SU-DHL-6 (cell line): ENCODE measurements around the gene ZNF346.

Experiments used
- H2AFZ ChIP-seq: fragments of 200-600 bp; sonication (generic); 2 replicates; pipeline ENCODE4 v1.6.1; 2014; ENCODE audit warnings: low read depth, mild to moderate bottlenecking, moderate library complexity, mixed read lengths, antibody characterized with exemption, low read length; ENCODE audit not compliant: severe bottlenecking
- H3F3A ChIP-seq: fragments of 200-600 bp; shearing (Covaris generic); 2 replicates; pipeline ENCODE4 v1.6.0; 2016; ENCODE audit warnings: antibody characterized with exemption, mild to moderate bottlenecking; ENCODE audit not compliant: insufficient read depth
- H3K27ac ChIP-seq: fragments of 200-600 bp; sonication (generic); 2 replicates; pipeline ENCODE4 v1.5.1; 2016; ENCODE audit warnings: low read depth, mild to moderate bottlenecking, low read length, moderate library complexity, mixed read lengths
- H3K27me3 ChIP-seq: fragments of 200-600 bp; sonication (generic), shearing (Covaris generic); 2 replicates; pipeline ENCODE4 v1.6.0; 2014; ENCODE audit warnings: mild to moderate bottlenecking, low read length
- H3K36me3 ChIP-seq: fragments of 200-600 bp; sonication (generic); 2 replicates; pipeline ENCODE4 v1.6.1; 2014; ENCODE audit warnings: mild to moderate bottlenecking, low read length, mixed read lengths
- H3K4me2 ChIP-seq: fragments of 300-600, 200-600 bp; shearing (Covaris generic), sonication (generic); 2 replicates; pipeline ENCODE4 v1.6.0; 2014; ENCODE audit warnings: low read length, low read depth, mild to moderate bottlenecking; ENCODE audit not compliant: poor library complexity, severe bottlenecking
- H3K4me3 ChIP-seq: fragments of 200-600 bp; sonication (generic); 2 replicates; pipeline ENCODE4 v1.5.1; 2014; ENCODE audit warnings: antibody characterized with exemption, low read length, mild to moderate bottlenecking, mixed read lengths; ENCODE audit not compliant: insufficient read depth, poor library complexity, severe bottlenecking
- H3K79me2 ChIP-seq: fragments of 200-600 bp; sonication (generic); 2 replicates; pipeline ENCODE4 v1.6.1; 2014; ENCODE audit warnings: mild to moderate bottlenecking, low read length, moderate library complexity; ENCODE audit not compliant: insufficient read depth
- H3K9ac ChIP-seq: fragments of 200-600 bp; sonication (generic); 2 replicates; pipeline ENCODE4 v1.7.0; 2014; ENCODE audit warnings: mild to moderate bottlenecking, low read length
- H3K9me2 ChIP-seq: fragments of 200-600 bp; sonication (generic); replicated peaks from 2 replicates; pipeline ENCODE4 v1.6.1; 2014; ENCODE audit warnings: low read length; ENCODE audit not compliant: insufficient read depth
- H3K9me3 ChIP-seq: fragments of 200-600 bp; sonication (generic); 2 replicates; pipeline ENCODE4 v1.6.1; 2014; ENCODE audit warnings: low read length, mixed read lengths; ENCODE audit not compliant: insufficient read depth
- H4K20me1 ChIP-seq: fragments of 200-600 bp; sonication (generic); 2 replicates; pipeline ENCODE4 v1.6.1; 2014; ENCODE audit warnings: low read depth, mild to moderate bottlenecking, antibody characterized with exemption, low read length, moderate library complexity, mixed read lengths
- CTCF ChIP-seq: fragments of 200-600 bp; sonication (generic); IDR thresholded peaks from one replicate; pipeline ENCODE4 v1.5.1; 2017; ENCODE audit warnings: antibody characterized with exemption, mild to moderate bottlenecking, low read length, moderate library complexity; ENCODE audit not compliant: insufficient read depth, poor library complexity, severe bottlenecking
- EZH2phosphoT487 ChIP-seq: fragments of 200-600 bp; sonication (generic), shearing (Covaris generic); conservative IDR thresholded peaks from 2 replicates; pipeline ENCODE4 v1.6.1; 2018; ENCODE audit warnings: mild to moderate bottlenecking, antibody characterized with exemption, low read length, moderate library complexity, mixed read lengths

ZNF346 gene

DNA sequence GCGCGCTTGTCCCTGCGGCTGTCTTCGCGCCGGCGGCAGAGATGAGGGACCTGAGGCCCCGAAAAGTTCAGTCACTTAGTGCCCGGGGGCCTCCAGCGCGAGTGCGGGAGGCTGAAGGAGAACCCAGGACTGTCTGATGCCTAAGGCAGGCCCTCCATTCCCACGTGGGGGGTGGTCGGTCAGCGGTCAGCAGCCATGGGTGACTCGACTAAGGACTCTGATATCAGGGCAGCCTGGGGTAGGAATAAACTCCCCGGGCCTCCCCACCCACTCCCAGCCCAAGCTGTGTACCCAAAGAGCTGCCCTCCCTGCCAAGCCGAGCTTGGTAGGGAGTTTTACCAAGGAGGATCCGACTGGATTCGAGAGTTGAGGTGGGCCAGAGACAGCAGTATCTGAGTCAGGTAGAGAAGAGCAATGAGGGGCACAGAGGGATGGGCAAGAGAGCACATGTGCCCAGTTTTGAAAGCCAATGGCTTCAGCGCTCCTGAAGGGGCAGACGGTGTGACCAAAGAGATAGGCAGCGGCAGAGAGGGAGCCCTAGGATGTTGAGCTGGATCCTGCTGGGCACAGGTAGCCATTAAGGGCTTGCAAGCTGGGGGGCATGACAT is 65.0 kb downstream of the ZNF346 start:
- peak overlapping the region; percentile 85 for H2AFZ ChIP-seq
- peak overlapping the region; percentile 48 for H3K4me3 ChIP-seq
- TF ChIP-seq CTCF, result no peak
- H3K9ac ChIP-seq, result peak overlapping the region; percentile 42
- H3K79me2 ChIP-seq, result no peaks in the 10 kb centered on the region
- H4K20me1 ChIP-seq, result no peaks in the 10 kb centered on the region
- H3K27me3 ChIP-seq, result no peaks in the 10 kb centered on the region
- no peaks in the 10 kb centered on the region for H3K9me2 ChIP-seq
- no peaks in the 10 kb centered on the region for H3K9me3 ChIP-seq
- no peaks in the 10 kb centered on the region for H3K36me3 ChIP-seq
- peak overlapping the region; percentile 66 for H3K4me2 ChIP-seq
- H3K27ac ChIP-seq, result no peak overlapping the region
- peaks cover 13% of the 10 kb centered on the region for H3F3A ChIP-seq

DNA sequence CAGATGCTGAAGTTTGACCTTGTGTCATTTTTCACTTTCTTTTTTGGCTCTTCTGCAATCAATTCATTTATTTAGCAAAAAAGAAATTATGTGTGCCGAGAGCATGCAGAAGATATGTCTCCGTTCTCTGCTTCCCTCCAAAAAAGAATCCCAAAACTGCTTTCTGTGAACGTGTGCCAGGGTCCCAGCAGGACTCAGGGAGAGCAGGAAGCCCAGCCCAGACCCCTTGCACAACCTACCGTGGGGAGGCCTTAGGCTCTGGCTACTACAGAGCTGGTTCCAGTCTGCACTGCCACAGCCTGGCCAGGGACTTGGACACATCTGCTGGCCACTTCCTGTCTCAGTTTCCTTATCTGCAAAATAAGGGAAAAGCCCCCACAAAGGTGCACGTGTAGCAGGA is 66.6 kb downstream of the ZNF346 start:
- H3K9me2 ChIP-seq, result no peaks in the 10 kb centered on the region
- peaks cover 13% of the 10 kb centered on the region for H3F3A ChIP-seq
- H3K4me2 ChIP-seq, result no peak overlapping the region
- H4K20me1 ChIP-seq, result no peaks in the 10 kb centered on the region
- no peak overlapping the region for H3K9ac ChIP-seq
- no peaks in the 10 kb centered on the region for H3K9me3 ChIP-seq
- H3K27ac ChIP-seq, result no peak overlapping the region
- no peaks in the 10 kb centered on the region for H3K27me3 ChIP-seq
- no peaks in the 10 kb centered on the region for H3K79me2 ChIP-seq
- H2AFZ ChIP-seq, result no peak overlapping the region
- no peak overlapping the region for H3K4me3 ChIP-seq
- TF ChIP-seq EZH2phosphoT487 (no peak), CTCF (no peak)
- H3K36me3 ChIP-seq, result no peaks in the 10 kb centered on the region

GRCh38 chr5:177089825-177090641 is 67.5 kb downstream of the ZNF346 start:
- Histone ChIP-seq H3K4me2 (no peak overlapping the region), H3K4me3 (no peak overlapping the region), H3K9me2 (no peaks in the 10 kb centered on the region), H4K20me1 (no peaks in the 10 kb centered on the region), H3K27ac (no peak overlapping the region), H3K9ac (no peak overlapping the region), H3K27me3 (no peaks in the 10 kb centered on the region), H3K9me3 (no peaks in the 10 kb centered on the region), H3K36me3 (no peaks in the 10 kb centered on the region), H2AFZ (no peak overlapping the region), H3K79me2 (no peaks in the 10 kb centered on the region), H3F3A (peaks cover 13% of the 10 kb centered on the region)
- TF ChIP-seq EZH2phosphoT487 (no peak), CTCF (no peak)
